NCI-H1694 (cell line): ENCODE measurements around the gene MTRFR.
"Not testable (repeated sequence)": the region's sequence is repeated elsewhere in the genome, so short reads cannot be mapped to it uniquely, and the experiment has no call there.

Experiments used
- DNase-seq: peaks from one replicate; lab custom pipeline; 2025; lab: John Stamatoyannopoulos, UW

MTRFR gene

DNA sequence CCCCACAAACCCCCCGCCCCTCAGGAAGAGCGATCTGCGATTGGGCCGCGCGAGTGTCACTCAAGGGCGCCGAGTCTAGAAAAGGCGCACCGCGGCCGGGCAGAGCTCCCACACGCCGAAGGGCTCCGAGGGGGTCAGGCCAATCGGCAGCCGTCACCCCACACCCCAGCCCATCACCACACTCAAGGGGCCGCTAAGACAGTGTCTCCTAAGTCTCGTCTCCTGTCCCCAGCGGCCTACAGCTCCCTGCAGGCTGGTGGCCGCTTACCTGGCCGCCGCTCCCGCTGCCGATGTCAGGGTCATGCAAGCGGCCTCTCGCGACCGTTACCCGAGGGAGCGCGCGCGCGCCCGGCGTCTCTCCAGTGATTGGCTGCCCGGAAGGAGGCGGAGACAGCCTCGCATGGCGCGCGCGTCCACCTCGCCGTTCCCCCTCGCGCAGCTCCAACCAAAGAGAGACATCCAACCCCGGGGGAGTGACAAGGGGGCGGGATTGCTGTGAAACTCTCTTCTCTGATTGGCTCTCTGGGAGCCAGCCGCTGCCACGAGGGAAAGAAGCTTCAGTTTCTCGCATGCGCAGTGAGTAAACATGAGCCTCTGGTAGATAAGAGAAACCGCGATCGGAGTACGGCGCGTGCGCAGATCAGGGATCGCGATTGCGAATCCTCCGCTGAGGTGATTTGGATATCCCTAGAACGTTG, at the start of gene MTRFR, which contains the start of gene MPHOSPH9:
TSS of gene MTRFR (plus strand) at position 630 of the 698 bp plus-strand sequence. CDS start 20,239 bp downstream, outside the sequence.
TSS of gene MPHOSPH9 (minus strand) at position 335 of the 698 bp plus-strand sequence. CDS start 2,777 bp downstream, outside the sequence.
- peak; percentile 98 for DNase-seq

DNA sequence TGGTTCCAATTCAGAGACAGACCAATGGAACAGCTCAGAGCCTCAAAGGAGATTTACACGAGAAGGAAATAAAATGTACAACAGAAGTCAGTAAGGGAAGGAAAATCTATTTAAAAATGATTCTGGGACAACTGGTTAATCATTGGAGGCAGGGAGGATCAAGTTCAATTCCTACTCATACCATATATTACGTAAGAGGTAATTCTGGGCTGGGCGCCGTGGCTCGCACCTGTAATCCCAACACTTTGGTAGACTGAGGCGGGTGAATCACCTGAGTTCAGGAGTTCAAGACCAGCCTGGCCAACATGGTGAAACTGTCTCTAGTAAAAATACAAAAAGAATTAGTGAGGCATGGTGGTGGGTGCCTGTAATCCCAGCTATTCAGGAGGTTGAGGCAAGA, 45.6 kb upstream of the MTRFR start:
- no peak for DNase-seq

DNA sequence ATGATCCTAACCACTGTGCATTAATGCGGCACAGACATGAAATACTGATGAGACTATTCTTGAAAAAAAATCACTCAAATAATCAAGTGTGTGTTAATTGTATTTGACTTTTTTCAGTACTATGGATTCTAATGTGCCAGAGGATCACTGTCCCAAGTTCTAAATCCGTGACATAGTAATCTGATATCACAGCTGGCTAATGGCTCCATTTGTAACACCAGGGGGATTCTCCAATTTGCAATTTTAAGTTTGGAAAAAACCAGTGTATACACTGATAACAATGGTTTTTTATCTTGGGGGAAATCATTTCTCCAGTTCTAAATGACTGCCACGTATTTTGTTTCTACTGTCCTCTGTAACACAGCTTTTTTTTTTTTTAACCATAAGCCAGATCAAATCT, 33.3 kb upstream of the MTRFR start:
- no peak for DNase-seq

DNA sequence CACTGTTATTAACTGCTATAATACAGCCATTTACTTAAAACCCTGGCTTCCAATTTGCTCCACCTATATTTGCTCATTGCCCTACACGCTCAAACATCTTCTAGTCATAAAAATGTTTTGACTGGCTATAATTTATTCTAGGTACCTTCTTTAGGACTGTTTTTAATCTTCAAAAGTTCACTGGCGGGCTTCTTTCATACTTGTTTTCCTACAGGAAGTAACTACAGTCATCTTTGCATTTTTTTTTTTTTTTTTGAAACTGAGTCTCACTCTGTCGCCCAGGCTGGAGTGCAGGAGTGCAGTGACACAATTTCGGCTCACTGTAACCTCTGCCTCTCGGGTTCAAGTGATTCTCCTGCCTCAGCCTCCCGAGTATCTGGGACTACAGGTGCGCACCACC, 32.8 kb upstream of the MTRFR start:
- DNase-seq = no peak

DNA sequence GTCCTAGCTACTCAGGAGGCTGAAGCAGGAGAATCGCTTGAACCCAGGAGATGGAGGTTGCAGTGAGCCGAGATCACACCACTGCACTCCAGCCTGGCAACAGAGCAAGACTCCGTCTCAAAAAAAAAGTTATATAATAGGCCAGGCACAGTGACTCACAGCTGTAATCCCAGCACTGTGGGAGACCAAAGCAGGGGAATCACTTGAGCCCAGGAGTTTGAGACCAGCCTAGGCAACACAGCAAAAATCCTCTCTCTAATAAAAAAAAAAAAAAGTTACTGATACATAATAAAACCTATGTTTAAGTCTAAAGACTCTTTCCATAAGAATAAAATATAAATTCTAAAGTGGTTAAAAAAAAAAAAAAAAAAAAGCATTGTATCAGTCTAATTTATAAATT, 26.4 kb upstream of the MTRFR start:
- DNase-seq = not testable (repeated sequence)

DNA sequence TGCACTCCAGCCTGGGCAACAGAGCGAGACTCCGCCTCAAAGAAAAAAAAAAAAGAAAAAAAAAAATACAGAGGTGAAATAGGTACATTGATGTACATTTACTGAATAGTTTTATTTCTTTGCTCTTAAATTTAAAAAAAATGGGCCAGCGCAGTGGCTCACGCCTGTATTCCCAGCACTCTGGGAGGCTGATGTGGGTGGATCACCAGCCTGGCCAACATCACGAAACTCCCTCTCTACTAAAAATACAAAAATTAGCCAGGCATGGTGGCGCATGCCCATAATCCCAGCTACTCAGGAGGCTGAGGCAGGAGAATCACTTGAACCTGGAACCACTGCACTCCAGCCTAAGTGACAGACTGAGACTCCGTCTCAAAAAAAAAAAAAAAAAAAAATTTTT, 25.4 kb upstream of the MTRFR start:
- DNase-seq = not testable (repeated sequence)

DNA sequence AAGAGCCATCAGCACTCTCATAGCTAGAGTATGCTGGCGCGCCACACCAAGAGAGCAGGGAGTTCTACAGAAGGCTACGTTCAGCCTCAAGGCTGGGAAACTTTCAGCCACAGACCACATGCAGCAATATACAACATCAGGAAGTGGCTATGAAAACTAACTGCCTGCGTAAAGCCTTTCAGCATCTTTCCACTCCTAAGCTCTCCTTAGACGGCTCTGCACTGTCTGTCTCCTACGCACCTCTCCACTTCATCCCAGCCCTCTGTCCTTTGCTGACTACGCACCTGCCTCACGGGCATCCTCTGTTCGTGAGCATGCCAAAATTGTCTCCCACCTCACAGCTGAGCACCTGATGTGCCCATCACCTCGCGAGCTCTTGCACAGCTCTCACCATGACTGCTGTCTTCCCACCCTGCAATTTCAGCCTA, 10.0 kb upstream of the MTRFR start:
- no peak for DNase-seq

DNA sequence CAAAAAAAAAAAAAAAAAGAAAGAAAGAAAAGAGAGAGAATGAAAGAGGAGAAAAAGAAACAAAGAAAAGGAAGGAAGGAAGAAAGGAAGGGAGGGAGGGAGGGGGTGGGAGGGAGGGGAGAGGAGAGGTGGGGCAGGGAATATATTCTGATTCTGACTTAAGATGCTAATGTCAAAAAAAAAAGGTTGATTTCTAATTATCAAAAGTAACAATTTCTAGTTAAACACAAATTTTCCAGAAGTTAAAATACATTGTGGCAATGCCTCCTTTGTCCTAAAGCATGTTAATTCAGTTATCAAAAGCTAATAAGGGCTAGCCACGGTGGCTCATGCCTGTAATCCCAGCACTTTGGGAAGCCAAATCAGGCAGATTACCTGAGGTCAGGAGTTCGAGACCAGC, 7.8 kb upstream of the MTRFR start:
- DNase-seq = no peak

DNA sequence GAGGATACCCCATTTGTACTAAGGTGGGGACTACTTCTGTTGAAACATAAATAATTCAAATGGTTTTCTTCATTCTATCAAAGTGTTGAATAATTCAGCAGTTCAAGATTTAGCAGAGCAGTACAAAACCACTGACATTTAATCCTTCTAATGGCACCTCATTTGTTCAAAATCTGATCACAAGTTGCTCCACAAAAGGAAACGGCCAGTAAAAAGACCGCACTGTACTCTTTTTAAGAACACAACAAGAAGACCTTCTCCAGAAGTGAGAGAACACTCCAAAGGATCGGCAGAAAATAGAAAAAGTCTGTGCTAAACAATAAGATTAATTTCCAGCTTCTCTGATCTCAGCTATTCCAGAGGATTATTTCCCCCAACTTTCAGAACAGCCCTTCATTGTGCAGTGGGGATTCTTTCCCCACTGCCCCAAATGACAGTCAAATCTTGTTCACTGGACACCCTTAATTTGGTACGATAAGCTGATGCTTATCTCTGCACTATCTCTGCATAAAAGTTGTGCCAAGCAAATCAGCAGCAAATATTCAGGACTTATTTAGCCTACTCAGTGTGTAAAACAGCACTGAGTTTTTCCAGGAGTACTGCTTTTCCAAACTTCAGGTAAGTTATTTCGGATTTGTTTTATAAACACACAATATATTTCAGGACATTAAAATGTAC, 5.5 kb upstream of the MTRFR start:
- DNase-seq = no peak

DNA sequence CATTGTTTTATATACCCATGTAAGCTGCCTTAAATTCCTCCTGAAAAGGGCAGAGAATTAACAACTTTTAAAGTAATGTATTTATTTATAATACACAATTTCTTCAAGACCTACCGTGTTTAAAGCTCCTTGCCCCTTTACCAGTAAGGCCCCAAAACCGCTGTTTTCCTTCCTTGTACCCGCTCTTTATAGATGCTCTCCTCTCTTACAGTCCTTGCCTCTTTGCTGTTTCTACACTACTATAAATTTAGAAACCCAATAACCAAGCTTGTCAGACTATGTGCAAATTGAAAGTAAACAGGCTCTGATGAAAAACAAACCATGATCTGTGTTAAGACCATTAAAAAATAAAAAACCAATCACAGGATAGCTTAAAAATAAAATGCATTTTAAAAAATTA, 4.2 kb upstream of the MTRFR start:
- no peak for DNase-seq

DNA sequence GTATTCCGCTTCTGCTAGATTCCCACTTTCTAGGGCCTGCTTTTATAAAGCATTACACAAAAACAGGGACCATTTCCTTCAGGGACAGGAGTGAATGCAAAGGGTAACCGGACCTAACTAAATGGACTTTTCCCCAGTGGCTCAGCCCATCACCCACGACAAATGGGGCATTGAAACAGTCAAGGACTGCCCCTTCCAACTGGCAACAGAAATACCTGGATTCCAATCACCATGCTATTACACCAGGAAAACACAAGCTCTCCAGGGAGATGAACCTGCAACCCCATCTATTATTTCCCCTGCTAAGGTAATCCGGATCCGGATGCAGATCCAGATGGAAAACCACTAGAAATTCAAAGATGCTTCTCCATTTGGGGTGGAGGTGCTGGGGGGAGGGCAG, 1.3 kb upstream of the MTRFR start:
- DNase-seq = no peak

DNA sequence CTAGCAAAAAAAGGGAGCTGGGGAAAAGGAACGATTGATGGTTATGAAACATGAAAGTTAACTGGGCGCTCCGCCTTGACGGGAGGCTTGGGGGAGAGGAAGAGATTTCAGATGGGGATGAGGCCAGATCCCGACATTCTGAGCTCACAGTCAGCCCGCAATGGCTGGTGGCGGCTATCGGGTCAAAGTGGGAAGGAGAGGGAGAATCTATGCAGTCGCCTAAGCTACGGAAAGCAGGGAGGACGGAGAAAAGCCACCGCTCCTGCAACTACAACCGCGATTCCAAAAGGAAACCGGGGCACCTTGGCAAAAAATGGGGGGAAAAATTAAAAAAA, 797 bp upstream of the MTRFR start:
- no peak for DNase-seq

DNA sequence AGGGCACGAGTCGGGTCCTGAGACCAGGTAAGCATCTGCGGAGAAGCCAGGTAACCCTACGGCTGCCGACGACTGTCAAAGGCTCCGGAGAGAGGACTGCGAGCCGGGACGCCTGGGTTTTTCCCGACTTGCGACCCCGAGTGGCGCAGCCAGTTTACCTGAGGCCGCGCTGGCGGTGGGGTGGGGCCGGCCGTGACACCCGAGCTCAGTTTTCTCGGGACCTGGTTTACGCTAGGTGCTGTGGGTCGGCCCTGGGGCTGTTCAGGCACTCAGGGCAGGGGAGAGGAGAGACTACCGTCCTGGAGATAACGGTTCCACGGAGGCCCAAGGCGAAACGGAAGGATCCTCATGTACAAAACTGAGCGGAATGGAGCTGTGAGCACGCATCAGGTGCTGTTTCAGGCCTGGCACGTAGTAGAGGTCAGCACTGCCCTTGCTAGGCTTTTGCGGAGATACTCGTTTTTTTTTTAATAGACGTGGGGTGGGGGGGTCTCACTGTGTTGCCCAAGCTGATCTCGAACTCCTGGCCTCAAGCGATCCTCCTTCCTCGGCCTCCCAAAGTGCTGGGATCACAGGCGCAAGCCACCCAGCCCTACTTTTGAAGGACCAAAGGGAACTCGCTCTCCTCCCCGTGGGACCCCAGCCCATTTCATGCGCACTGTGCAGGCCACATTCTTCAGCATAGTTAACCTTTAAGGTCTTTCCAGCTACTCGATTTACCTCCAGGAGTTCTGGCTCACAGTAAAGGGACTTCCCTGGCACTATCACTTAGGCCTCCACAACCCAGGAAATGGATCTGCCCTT, 471 bp downstream of the MTRFR start:
- DNase-seq = no peak

DNA sequence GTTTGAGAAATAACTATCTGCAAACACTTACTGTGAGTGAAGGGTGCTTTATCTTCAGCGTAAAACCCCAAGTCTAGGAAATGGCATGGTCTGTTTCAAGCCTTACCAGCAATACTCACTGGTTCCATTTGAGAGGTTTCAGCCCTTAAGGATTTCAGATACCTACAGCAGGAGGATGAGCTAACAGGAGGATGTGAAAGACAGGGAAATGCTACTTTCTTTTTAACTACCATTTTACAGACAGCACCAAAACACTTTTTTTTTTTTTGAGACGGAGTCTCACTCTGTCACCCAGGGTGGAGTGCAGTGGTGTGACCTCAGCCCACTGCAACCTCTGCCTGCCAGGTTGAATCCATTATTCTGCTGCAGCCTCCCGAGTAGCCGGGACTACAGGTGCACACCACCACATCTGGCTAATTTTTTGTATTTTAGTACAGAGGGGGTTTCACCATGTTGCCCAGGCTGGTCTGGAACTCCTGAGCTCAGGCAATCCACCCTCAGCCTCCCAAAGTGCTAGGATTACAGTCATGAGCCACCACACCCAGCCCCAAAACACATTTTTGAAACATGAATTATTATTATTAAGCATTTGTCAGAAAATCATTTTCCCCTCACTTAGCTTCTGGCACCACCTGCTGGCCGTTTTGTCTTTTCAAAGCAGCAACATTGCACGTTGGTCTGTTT, 4.6 kb downstream of the MTRFR start:
- peak; percentile 46 for DNase-seq

DNA sequence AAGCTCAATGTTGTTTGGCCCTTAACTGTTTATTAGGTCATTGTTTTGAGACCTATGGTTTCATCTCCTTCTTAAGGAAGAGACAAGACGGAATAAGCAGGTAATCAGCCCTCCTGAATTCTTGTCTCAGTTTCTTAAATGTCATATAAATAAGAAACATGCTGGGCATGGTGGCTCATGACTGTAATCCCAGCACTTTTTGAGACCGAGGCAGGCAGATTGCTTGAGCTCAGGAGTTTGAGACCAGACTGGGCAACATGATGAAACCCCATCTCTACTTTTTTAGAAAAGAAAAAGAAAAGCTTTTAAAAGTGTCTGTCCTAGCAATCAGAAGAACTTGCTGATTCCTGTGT, 5.1 kb downstream of the MTRFR start:
- no peak for DNase-seq

DNA sequence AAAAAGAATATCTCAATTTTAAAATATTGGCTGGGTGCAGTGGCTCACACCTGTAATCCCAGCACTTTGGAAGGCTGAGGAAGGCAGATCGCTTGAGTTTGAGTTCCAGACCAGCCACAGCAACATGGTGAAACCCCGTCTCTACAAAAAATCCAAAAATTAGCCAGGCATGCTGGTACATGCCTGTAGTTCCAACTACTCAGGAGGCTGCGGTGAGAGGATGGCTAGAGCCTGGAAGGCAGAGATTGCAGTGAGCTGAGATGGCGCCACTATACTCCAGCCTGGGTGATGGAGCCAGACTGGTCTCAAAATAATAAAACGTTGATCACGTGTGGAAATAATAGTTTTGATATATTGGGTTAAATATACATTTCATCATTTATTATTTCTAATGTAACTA, 5.7 kb downstream of the MTRFR start:
- DNase-seq = no peak

DNA sequence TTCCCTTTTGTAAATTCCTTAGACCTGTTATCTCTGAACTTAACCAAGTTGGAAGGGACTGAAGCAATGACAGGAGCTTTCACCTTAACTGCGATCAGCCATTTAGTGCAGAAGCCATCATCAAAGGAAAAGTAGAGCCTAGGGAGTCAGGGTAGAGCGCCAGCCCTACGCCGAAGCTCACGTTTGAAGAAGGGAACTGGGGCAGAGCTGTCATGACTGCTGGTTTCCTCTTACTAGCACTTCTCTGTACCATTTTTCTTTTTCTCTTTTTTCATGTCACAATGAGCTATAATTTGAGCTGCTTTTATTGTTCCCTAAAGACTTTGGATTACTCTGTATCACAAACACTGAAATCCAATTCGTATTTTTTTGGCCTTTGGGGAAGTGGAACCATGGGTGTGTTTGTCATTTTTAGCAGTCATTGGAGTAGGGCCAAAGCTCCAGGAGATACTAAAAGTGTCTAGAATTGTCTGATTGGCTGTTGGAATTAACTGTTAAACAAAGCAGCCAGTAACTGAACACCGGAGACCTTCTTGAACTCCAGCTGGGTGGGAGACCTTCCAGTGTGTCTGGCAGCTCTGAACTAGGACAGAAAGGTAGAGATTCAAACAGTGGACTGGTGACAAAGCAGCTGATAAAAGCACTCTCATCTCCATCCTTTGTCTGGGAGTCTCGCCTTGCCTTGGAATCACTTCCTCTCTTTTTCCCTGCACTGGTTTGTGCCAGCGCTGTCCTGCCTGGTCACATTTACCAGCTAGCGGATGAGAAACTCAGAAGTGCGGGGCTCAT, 9.1 kb downstream of the MTRFR start:
- no peak for DNase-seq

DNA sequence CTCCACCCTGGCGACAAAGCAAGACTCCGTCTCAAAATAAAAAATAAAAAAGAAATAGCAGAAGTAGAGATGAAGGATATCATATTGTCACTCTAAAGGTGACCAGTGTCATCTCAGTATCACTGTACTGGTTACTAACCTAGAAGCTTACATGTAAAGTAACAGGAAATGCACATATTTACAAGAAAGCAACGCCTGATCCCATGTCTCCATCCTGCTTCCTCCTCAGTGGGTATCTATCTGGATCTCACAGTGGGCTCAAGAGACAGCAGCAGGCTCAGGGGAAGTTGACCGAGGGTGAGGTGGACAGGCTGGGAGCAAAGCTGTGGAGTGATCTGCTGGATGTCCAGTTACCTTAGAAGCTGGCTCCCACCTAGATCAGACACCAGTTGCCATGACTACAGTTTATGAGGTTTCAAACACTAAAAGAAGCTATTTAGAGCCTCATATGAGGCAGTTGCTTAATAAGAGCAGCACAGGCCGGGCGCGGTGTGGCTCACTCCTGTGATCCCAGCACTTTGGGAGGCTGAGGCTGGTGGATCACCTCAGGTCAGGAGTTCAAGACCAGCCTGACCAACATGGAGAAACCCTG, 10.5 kb downstream of the MTRFR start:
- DNase-seq = no peak

DNA sequence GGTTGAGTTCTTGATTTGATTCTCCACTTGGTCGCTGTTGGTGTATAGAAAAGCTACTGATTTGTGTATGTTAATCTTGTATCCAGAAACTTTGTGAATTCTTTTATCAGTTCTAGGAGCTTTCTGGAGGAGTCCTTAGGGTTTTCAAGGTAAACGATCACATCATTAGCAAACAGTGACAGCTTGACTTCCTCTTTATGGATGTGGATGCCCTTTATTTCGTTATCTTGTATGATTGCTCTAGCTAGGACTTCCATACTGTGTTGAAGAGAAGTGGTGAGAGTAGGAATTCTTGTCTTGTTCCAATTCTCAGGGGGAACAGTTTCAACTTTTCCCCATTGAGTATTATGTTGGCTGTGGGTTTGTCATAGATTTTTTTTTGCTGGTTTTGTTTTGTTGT, 12.4 kb downstream of the MTRFR start:
- DNase-seq = no peak

DNA sequence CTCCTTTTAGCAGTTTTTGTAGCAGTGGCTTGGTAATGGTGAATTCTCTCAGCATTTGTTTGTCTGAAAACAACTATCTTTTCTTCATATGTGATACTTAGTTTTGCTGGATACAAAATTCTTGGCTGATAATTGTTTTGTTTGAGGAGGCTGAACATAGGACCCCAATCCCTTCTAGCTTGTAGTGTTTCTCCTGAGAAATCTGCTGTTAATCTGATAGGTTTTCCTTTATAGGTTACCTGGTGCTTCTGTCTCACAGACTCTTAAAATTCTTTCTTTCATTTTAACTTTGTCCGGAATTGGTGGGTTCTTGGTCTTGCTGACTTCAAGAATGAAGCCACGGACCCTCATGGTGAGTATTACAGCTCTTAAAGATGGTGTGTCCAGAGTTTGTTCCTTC, 14.9 kb downstream of the MTRFR start:
- DNase-seq = not testable (repeated sequence)
